Measurements from ENCODE around the gene PTK7.
"Not testable (repeated sequence)": the region's sequence is repeated elsewhere in the genome, so short reads cannot be mapped to it uniquely, and the experiment has no call there.

Gene PTK7

GRCh38 chr6:43035495-43036194 lies 40.5 kb upstream of the PTK7 start:
- POLR2A ChIA-PET: interaction anchor here (0.7 to 1.3 kb wide), 3 partner anchors 13 to 108 kb away, joined by 3 read pairs; partner anchors contain the start of gene CUL7

DNA sequence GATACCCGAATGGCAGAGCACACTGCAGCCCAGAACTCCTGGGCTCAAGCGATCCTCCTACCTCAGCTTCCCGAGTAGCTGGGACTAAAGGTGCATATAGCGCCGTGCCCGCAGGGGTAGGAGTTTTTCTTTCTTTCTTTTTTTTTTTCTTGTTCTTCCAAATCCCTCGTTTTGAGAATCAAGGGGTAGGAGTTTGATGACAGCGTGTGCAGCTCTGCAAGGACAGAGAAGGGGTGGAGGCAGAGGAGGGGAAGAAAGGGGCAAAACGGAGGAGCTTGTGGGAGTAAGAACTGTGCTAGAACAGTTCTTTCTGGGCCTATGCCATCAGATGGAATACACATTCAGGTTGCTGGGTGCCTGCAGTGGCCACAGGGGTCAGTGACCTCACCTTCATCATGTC lies 39.4 kb upstream of the PTK7 start:
- TF ChIP-seq, protein P1, sequence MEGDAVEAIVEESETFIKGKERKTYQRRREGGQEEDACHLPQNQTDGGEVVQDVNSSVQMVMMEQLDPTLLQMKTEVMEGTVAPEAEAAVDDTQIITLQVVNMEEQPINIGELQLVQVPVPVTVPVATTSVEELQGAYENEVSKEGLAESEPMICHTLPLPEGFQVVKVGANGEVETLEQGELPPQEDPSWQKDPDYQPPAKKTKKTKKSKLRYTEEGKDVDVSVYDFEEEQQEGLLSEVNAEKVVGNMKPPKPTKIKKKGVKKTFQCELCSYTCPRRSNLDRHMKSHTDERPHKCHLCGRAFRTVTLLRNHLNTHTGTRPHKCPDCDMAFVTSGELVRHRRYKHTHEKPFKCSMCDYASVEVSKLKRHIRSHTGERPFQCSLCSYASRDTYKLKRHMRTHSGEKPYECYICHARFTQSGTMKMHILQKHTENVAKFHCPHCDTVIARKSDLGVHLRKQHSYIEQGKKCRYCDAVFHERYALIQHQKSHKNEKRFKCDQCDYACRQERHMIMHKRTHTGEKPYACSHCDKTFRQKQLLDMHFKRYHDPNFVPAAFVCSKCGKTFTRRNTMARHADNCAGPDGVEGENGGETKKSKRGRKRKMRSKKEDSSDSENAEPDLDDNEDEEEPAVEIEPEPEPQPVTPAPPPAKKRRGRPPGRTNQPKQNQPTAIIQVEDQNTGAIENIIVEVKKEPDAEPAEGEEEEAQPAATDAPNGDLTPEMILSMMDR (IDR thresholded peaks at IDR 0.05; ENCODE audit: insufficient read depth, low read length, missing control alignments): no peak

More at GRCh38 chr6:43035495-43036194, 40.5 kb upstream of the PTK7 start:
- CTCF ChIA-PET: interaction anchor here (0.6 to 1.0 kb wide), 2 partner anchors 108 to 121 kb away, joined by 3 read pairs; no protein-coding TSS in a partner anchor
- TF ChIP-seq, protein P1 (IDR thresholded peaks at IDR 0.05; ENCODE audit: insufficient read depth, low read length, missing control alignments): no peak
- DNase-seq (ENCODE audit: low read depth, low spot score): no peak
- H3K4me3 ChIP-seq (ENCODE audit: low read depth, low read length): no peak overlapping the region

GRCh38 chr6:43037197-43037596 lies 38.9 kb upstream of the PTK7 start:
- ChIA-PET CTCF (no interaction called here), POLR2A (no interaction called here)
- no peak for DNase-seq (ENCODE audit: low read depth, low spot score)
- no peak overlapping the region for H3K4me3 ChIP-seq (ENCODE audit: low read depth, low read length)
- TF ChIP-seq, protein P1 (IDR thresholded peaks at IDR 0.05; ENCODE audit: insufficient read depth, low read length, missing control alignments): no peak

More for the DNA sequence above, 39.4 kb upstream of the PTK7 start:
- no peak for DNase-seq (ENCODE audit: low read depth, low spot score)
- ChIA-PET CTCF (no interaction called here), POLR2A (no interaction called here)
- H3K4me3 ChIP-seq (ENCODE audit: low read depth, low read length): no peak overlapping the region

GRCh38 chr6:43037706-43038105 lies 38.4 kb upstream of the PTK7 start:
- TF ChIP-seq, protein P1 (IDR thresholded peaks at IDR 0.05; ENCODE audit: insufficient read depth, low read length, missing control alignments): no peak
- H3K4me3 ChIP-seq (ENCODE audit: low read depth, low read length): no peak overlapping the region
- no peak for DNase-seq (ENCODE audit: low read depth, low spot score)
- ChIA-PET POLR2A (interaction anchor here (0.7 to 0.9 kb wide), 3 partner anchors 13 to 16 kb away, joined by 3 read pairs; partner anchors contain the start of gene CUL7), CTCF (no interaction called here)

DNA sequence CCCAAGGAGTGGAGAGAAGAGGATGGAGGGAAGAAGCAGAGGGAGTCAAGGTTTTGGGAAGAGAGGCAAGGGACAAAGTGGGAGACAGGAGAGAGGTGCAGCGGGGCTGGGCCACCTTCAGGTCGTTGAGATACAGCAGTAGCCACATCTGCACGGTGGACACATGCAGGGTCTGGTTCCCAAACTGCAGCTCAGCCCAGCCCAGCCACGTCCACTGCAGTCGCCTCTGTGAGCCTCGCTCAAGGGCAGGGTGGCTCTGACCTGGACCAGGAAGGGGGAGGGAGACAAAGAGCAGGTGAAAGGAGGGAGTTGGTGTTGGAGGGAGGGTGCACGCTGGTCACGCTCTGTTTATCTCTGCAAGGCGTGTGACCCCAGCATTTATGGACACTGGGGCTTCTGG lies 37.4 kb upstream of the PTK7 start:
- CTCF ChIA-PET: interaction anchor here (1.7 kb wide), 1 partner anchor 32 kb away, joined by 6 read pairs; no protein-coding TSS in a partner anchor
- TF ChIP-seq, protein P1 (IDR thresholded peaks at IDR 0.05; ENCODE audit: insufficient read depth, low read length, missing control alignments): no peak
- POLR2A ChIA-PET: interaction anchor here (0.9 kb wide), 1 partner anchor 14 kb away, joined by 3 read pairs; no protein-coding TSS in a partner anchor
- H3K4me3 ChIP-seq (ENCODE audit: low read depth, low read length): no peak overlapping the region
- no peak for DNase-seq (ENCODE audit: low read depth, low spot score)

GRCh38 chr6:43040542-43041257 lies 35.4 kb upstream of the PTK7 start:
- ChIA-PET POLR2A (no interaction called here), CTCF (no interaction called here)
- DNase-seq (ENCODE audit: low read depth, low spot score): no peak
- no peak overlapping the region for H3K4me3 ChIP-seq (ENCODE audit: low read depth, low read length)
- TF ChIP-seq, protein P1 (IDR thresholded peaks at IDR 0.05; ENCODE audit: insufficient read depth, low read length, missing control alignments): no peak

- POLR2A ChIA-PET; DNase-seq (ENCODE audit: low read depth, low spot score); H3K4me3 ChIP-seq (ENCODE audit: low read depth, low read length); CTCF ChIA-PET: not testable (repeated sequence)
Measured at GRCh38 chr6:43041475-43041874, 34.6 kb upstream of the PTK7 start.

Measured in AG04449 (cell line).